HL-60/S4 treated with phorbol 12-myristate 13-acetate at 8.2 ng/mL for 4 days and 3 days (cell line): ENCODE measurements around the gene BLOC1S2.
"Not testable (repeated sequence)": the region's sequence is repeated elsewhere in the genome, so short reads cannot be mapped to it uniquely, and the experiment has no call there.

ENCODE experiments used
- in situ Hi-C: fragments of 300-500 bp; cut with MboI; formaldehyde crosslinking; loops from 2 replicates; pipeline ENCODE4 v1.15.0; 2022; ENCODE audit warnings: low sequenced_read_pairs

Gene BLOC1S2

GRCh38 chr10:100286051-100287033 lies at the start of gene BLOC1S2:
TSS of gene BLOC1S2 (minus strand) at chr10:100286680. CDS start at chr10:100286659, 21 bp downstream.
- in situ Hi-C loops: no loop called here

- in situ Hi-C loops: no loop called here
Measured at GRCh38 chr10:100334762-100335161, 48.3 kb upstream of the BLOC1S2 start.

GRCh38 chr10:100333661-100334440 lies 47.4 kb upstream of the BLOC1S2 start:
- in situ Hi-C loops: no loop called here

- in situ Hi-C loops: no loop called here
Measured at GRCh38 chr10:100333106-100333505, 46.6 kb upstream of the BLOC1S2 start.

GRCh38 chr10:100330079-100330478 lies 43.6 kb upstream of the BLOC1S2 start, which contains the start of gene PKD2L1:
TSS of gene PKD2L1 (minus strand) at chr10:100330228. CDS start at chr10:100330103, 125 bp downstream.
- in situ Hi-C loops: no loop called here

- in situ Hi-C loops: no loop called here
Measured at GRCh38 chr10:100328198-100328597, 41.7 kb upstream of the BLOC1S2 start.

GRCh38 chr10:100327718-100328009 lies 41.2 kb upstream of the BLOC1S2 start:
- in situ Hi-C loops: no loop called here

- in situ Hi-C loops: no loop called here
Measured at GRCh38 chr10:100327007-100327717, 40.7 kb upstream of the BLOC1S2 start.

GRCh38 chr10:100325158-100325557 lies 38.7 kb upstream of the BLOC1S2 start:
- in situ Hi-C loops: no loop called here

- in situ Hi-C loops: no loop called here
Measured at GRCh38 chr10:100319707-100320402, 33.4 kb upstream of the BLOC1S2 start.

- in situ Hi-C loops: no loop called here
Measured at GRCh38 chr10:100318207-100318606, 31.7 kb upstream of the BLOC1S2 start.

- in situ Hi-C loops: no loop called here
Measured at GRCh38 chr10:100315615-100316014, 29.1 kb upstream of the BLOC1S2 start.

GRCh38 chr10:100311298-100311697 lies 24.8 kb upstream of the BLOC1S2 start:
- in situ Hi-C loops: no loop called here

GRCh38 chr10:100307684-100308083 lies 21.2 kb upstream of the BLOC1S2 start:
- in situ Hi-C loops: no loop called here

- in situ Hi-C loops: no loop called here
Measured at GRCh38 chr10:100306861-100307260, 20.4 kb upstream of the BLOC1S2 start.

GRCh38 chr10:100304414-100304813 lies 17.9 kb upstream of the BLOC1S2 start:
- in situ Hi-C loops: no loop called here

GRCh38 chr10:100303724-100304319 lies 17.3 kb upstream of the BLOC1S2 start:
- in situ Hi-C loops: no loop called here

GRCh38 chr10:100301123-100301522 lies 14.6 kb upstream of the BLOC1S2 start:
- in situ Hi-C loops: not testable (repeated sequence)

GRCh38 chr10:100297242-100297641 lies 10.8 kb upstream of the BLOC1S2 start:
- in situ Hi-C loops: no loop called here

- in situ Hi-C loops: no loop called here
Measured at GRCh38 chr10:100293066-100293465, 6.6 kb upstream of the BLOC1S2 start.
